ENCODE measurements around the gene ZNF416.

Gene ZNF416

DNA sequence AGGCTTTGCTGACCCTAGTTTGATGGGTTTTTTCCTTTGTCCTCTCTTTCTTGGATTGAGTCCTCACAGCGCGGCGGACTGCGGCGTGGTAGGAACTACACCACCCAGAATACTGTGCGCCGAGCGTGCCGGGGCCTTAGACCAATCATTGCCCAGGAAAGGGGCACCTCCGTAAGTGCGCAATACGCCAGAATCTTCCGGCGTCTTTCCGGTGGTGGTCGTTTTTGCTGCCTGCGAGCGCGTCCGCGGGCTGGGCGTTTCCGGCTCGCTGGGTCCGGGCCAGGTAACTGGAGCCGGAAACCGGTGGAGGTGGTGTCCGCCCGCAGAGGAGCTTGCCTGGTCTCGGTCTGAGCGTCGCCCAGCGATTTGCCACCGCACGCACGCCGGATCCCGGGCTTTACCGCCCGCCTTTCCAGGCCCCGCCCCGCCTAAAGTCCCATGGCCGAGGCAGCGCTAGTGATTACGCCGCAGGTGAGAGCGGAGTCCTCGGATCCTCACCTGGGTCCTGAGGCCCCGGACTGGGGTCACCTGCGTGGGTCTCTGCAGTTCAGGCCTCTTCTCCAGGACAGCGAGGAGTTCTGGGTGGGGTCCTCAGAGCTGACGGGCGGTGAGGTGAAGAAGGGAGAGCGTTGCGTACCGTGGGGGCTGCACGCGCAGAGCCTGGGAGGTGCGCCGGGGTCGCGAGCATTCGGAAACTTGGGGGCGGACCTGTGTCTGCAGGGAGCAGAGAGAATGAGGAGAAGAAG lies 51.4 kb downstream of the ZNF416 start, which contains the start of gene ZNF549:
ZNF549 (plus strand) TSS at position 221 of the 746 bp plus-strand sequence; CDS start at position 439, 218 bp downstream.
- Mint-ChIP-seq H3K4me3 (peak within 1 kb of the TSS; percentile 86), H3K9me3 (peaks cover 50% of the 10 kb centered on the region), H3K27me3 (peaks cover 1% of the 10 kb centered on the region)

More for the DNA sequence above, 51.4 kb downstream of the ZNF416 start, which contains the start of gene ZNF549:
- Mint-ChIP-seq H3K36me3 (ENCODE audit: low read depth) (peaks cover 41% of the 10 kb centered on the region), H3K27ac (peak within 1 kb of the TSS; percentile 86), H3K4me1 (ENCODE audit: low read depth) (peaks cover 13% of the 10 kb centered on the region)
- intact Hi-C loops (cut with micrococcal nuclease), result loop anchor here (1.0 to 2.0 kb wide), 3 partner anchors 28 to 51 kb away; partner anchors contain the start of genes ZNF416, ZNF550 and ZNF773

Data from dendritic cell treated with granulocyte-macrophage colony-stimulating factor and Interleukin-4, amounts not matched to agents 40 ng/mL and 50 ng/mL, for 4 days (primary cell).